HG03460 (cell line): ENCODE measurements around the gene MADCAM1.

Experiments
- ATAC-seq: cut with Tn5 transposase; IDR thresholded peaks from one replicate; pipeline ENCODE4 v1.9.1; 2021; ENCODE audit not compliant: unreplicated experiment

MADCAM1 gene

GRCh38 chr19:531009-531752 lies 34.9 kb downstream of the MADCAM1 start:
- peak; percentile 62 for ATAC-seq

- ATAC-seq, result peak; percentile 27
Observed at GRCh38 chr19:531753-532560, 35.7 kb downstream of the MADCAM1 start, which contains the start of gene CDC34. CDC34 (plus strand) TSS chr19:531760; CDS start chr19:531932, 172 bp downstream.

DNA sequence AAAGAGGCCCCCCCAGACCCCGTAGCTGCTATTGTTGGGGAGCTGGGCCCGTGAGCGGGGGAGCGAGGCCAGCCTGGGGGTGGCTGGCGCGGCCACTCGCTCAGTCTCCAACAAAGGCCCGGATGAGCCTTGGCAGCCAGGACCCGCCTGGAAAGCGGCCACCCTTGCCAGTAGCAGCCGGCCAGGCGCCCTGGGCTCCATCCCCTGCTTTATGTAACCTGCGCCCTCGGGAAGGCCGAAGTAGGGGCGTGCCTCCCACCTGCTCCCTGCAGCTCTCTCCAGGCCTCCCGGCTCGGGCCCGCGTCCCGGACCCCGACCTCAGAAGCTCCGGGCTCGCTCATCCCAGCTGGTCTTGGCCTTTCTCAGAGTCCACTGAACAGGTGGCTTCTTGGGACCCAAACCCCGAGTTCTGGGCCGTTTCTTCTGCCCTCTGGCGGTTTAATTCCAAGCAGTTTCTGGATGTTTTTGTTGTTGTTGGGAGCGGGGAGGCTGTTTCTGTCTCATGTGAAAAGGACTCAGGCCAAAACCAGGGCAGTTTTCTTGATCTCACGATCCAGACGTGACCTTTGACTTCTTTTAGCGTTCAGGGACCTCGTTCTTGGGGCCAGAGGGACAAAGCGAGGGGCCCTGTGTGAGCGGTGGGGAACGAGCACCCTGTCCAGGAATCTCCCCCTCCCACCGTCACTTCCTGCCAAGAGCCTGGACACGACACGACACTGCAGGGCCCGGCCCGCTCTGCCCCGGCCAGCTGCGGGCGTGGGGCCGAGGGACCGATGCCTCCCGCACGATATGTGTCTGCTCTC lies 36.5 kb downstream of the MADCAM1 start:
- no peak for ATAC-seq

DNA sequence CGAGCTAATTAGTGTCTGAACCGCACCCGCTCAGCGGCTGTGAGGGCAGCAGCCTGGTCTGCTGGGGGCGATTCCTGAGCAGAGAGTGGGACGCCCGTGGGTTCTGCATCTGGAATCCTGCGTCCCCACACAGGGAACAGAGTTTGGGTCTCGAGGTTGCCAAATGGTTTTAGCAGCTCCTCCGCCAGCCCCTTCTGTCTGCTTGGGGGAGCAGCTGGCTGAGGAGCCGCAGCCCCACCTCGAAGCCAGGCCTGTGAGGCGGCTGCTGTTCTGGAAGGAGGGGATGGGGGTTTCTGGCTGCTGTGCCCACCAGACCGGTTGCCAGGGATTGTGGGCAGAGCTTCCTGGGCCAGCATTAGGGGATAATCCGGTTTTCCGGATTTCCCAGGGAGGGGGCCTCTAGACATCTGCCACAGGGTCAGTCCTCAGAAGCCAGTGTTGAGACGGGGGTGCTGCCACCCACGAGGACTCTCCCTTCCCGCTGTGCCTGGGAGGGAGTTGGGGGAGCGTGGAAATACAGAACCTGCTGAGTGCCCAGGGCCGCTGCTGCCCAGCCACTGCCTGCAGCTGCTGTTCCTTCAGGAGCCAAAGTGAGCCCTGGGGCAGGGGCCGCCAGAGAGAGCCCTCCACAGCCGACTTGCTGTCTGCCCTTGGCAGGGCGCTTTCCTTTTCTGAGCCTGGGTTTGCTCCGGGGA lies 37.2 kb downstream of the MADCAM1 start:
- ATAC-seq, result no peak

GRCh38 chr19:534088-534487 lies 37.8 kb downstream of the MADCAM1 start:
- no peak for ATAC-seq

- ATAC-seq, result no peak
Observed at GRCh38 chr19:535017-535835, 38.9 kb downstream of the MADCAM1 start.

DNA sequence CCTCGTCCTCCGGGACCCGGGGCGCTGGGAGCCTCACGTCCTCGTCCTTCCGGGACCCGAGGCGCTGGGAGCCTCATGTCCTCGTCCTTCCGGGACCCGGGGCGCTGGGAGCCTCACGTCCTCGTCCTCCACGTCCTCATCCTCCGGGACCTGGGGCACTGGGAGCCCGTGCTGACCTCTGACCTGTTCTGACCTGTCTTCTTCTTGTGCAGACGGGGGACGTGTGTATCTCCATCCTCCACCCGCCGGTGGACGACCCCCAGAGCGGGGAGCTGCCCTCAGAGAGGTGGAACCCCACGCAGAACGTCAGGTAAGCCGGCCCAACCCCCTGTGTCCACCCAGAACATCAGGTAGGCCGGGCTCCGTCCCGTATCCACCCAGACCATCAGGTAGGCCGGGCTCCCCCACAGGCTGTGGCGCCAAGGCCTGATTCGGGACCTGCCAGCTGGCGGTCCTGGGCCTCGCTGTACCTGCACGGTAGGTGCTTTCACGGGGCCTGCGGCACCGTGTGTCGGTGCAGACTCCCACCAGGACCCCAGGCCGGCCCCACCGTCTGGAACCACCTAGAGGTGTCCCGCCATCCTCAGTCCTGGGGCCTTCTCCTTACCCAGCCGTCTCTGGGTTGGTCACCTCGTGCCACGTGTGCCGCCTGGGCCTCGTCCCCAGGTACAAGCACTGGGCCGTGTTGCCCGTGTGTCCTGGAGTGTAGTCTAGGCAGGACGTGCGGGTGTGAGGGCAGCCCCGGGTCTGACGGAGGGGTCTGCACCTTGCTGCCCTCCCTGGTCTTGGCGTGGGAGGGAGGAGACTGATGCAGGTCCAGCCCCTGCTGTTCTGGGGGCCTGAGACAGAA lies 40.0 kb downstream of the MADCAM1 start:
- no peak for ATAC-seq

GRCh38 chr19:536881-537404 lies 40.7 kb downstream of the MADCAM1 start:
- no peak for ATAC-seq

GRCh38 chr19:538641-539428 lies 42.5 kb downstream of the MADCAM1 start:
- ATAC-seq, result no peak

- no peak for ATAC-seq
Observed at GRCh38 chr19:539429-540030, 43.2 kb downstream of the MADCAM1 start.

- ATAC-seq, result no peak
Observed at GRCh38 chr19:540867-541637, 44.8 kb downstream of the MADCAM1 start.

GRCh38 chr19:541699-542098 lies 45.4 kb downstream of the MADCAM1 start:
- ATAC-seq, result no peak

- no peak for ATAC-seq
Observed at GRCh38 chr19:542173-542866, 46.0 kb downstream of the MADCAM1 start.

DNA sequence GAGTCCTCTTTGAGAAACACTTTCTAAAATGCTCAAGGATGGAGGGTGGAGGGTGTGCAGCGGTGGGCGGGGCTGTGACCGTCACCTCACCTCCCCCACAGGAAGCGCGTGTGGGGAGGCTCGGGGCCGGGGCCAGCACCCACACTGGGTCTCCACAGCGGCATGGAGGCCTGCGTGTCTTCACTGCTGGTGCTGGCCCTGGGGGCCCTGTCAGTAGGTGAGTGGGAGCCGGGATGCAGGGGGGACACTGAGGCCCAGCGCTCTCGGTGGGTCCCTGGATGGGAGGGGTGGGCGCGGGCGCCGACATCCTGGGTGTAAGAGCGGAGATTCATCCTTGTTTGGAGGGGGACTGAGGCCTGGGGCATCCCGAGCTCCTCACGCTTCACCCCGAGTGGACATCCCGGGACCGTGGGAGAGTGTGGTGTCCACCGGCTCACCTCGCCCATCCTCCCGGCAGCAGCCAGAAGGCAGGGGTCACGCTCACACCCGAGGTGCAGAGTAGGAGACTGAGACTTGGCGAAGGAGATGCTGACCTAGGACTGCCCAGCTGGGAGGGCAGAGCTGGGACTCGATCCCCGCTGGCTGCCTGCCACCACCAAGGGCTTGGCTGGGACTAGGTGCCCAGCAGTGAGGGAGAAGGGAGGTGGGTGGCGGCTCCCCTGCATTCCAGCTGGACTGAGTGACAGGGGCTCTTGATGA lies 47.8 kb downstream of the MADCAM1 start, which contains the start of gene GZMM:
Gene GZMM, plus strand, starts transcription at position 144 of the 699 bp plus-strand sequence. Its CDS starts 19 bp downstream, at position 163.
- ATAC-seq, result no peak

GRCh38 chr19:547117-547516 lies 50.8 kb downstream of the MADCAM1 start:
- no peak for ATAC-seq
